H9 (cell line): ENCODE data around the gene IFI27. TPM values are rescaled to one million over a fixed set of nuclear protein-coding genes. Genes with fewer than 3 reads are reported as not detected.
"Not testable (repeated sequence)": the region's sequence is repeated elsewhere in the genome, so short reads cannot be mapped to it uniquely, and the experiment has no call there.

Experiments
- DNase-seq: peaks from one replicate; pipeline ENCODE4 v3.0.0-alpha.2; 2017
- H2AFZ ChIP-seq: one replicate; pipeline ENCODE4 v1.6.1; 2013; ENCODE audit warnings: mild to moderate bottlenecking, low read length, control low read depth, moderate library complexity
- H2AK5ac ChIP-seq: 2 replicates; pipeline ENCODE4 v1.6.1; 2013; ENCODE audit warnings: low read length, control low read depth, mixed read lengths; ENCODE audit not compliant: insufficient read length
- H2BK120ac ChIP-seq: one replicate; pipeline ENCODE4 v1.6.1; 2013; ENCODE audit warnings: low read depth, mild to moderate bottlenecking, low read length, control low read depth, inconsistent platforms; ENCODE audit not compliant: poor library complexity, severe bottlenecking
- H2BK12ac ChIP-seq: 2 replicates; pipeline ENCODE4 v1.6.1; 2013; ENCODE audit warnings: low read length, control low read depth, mixed read lengths, low read depth; ENCODE audit not compliant: insufficient read length
- H2BK15ac ChIP-seq: 2 replicates; pipeline ENCODE4 v1.6.1; 2013; ENCODE audit warnings: low read depth, low read length, control low read depth
- H2BK20ac ChIP-seq: one replicate; pipeline ENCODE4 v1.6.1; 2013; ENCODE audit warnings: low read depth, mild to moderate bottlenecking, low read length, control low read depth, inconsistent platforms; ENCODE audit not compliant: poor library complexity, severe bottlenecking
- H2BK5ac ChIP-seq: 2 replicates; pipeline ENCODE4 v1.6.1; 2013; ENCODE audit warnings: low read length, control low read depth, mixed read lengths; ENCODE audit not compliant: insufficient read length
- H3K14ac ChIP-seq: 2 replicates; pipeline ENCODE4 v1.6.1; 2013; ENCODE audit warnings: low read length, control low read depth; ENCODE audit not compliant: insufficient read depth
- H3K18ac ChIP-seq: 2 replicates; pipeline ENCODE4 v1.6.1; 2013; ENCODE audit warnings: low read depth, mild to moderate bottlenecking, mixed read lengths, low read length, control low read depth; ENCODE audit not compliant: insufficient read length
- H3K23ac ChIP-seq: 2 replicates; pipeline ENCODE4 v1.6.1; 2013; ENCODE audit warnings: low read length, control low read depth, mixed read lengths, low read depth; ENCODE audit not compliant: insufficient read length
- H3K23me2 ChIP-seq: 2 replicates; pipeline ENCODE4 v1.6.1; 2013; ENCODE audit warnings: low read depth, mild to moderate bottlenecking, mixed read lengths, low read length, control low read depth; ENCODE audit not compliant: insufficient read length, poor library complexity, severe bottlenecking
- H3K27ac ChIP-seq: 2 replicates; pipeline ENCODE4 v1.5.1; 2013; ENCODE audit warnings: low read length, control low read depth, mixed read lengths, low read depth; ENCODE audit not compliant: insufficient read length
- H3K27me3 ChIP-seq: 2 replicates; pipeline ENCODE4 v1.6.1; 2013; ENCODE audit warnings: low read length, control low read depth, inconsistent platforms; ENCODE audit not compliant: insufficient read depth
- H3K4ac ChIP-seq: 2 replicates; pipeline ENCODE4 v1.6.1; 2013; ENCODE audit warnings: low read depth, mild to moderate bottlenecking, control low read depth, inconsistent platforms, low read length, moderate library complexity
- H3K4me1 ChIP-seq: 2 replicates; pipeline ENCODE4 v1.6.1; 2013; ENCODE audit warnings: low read length, control low read depth, inconsistent platforms; ENCODE audit not compliant: insufficient read depth
- H3K4me2 ChIP-seq: 2 replicates; pipeline ENCODE4 v1.6.1; 2013; ENCODE audit warnings: low read length, control low read depth, mixed read lengths; ENCODE audit not compliant: insufficient read length, insufficient read depth
- H3K56ac ChIP-seq: 2 replicates; pipeline ENCODE4 v1.6.1; 2013; ENCODE audit warnings: low read depth, mild to moderate bottlenecking, mixed read lengths, low read length, control low read depth; ENCODE audit not compliant: insufficient read length
- H3K79me1 ChIP-seq: 2 replicates; pipeline ENCODE4 v1.6.1; 2013; ENCODE audit warnings: low read depth, mild to moderate bottlenecking, moderate library complexity, low read length, control low read depth, inconsistent platforms; ENCODE audit not compliant: insufficient read depth, poor library complexity, severe bottlenecking
- H3K79me2 ChIP-seq: 2 replicates; pipeline ENCODE4 v1.6.1; 2013; ENCODE audit warnings: low read length, control low read depth, inconsistent platforms; ENCODE audit not compliant: insufficient read depth
- H3K9ac ChIP-seq: 2 replicates; pipeline ENCODE4 v1.6.1; 2013; ENCODE audit warnings: low read length, control low read depth, mixed read lengths; ENCODE audit not compliant: insufficient read length; ENCODE audit errors: extremely low read depth
- H3K9me3 ChIP-seq: one replicate; pipeline ENCODE4 v1.6.1; 2013; ENCODE audit warnings: low read depth, low read length, inconsistent platforms; ENCODE audit not compliant: control insufficient read depth
- H3T11ph ChIP-seq: one replicate; pipeline ENCODE4 v1.6.1; 2013; ENCODE audit warnings: mild to moderate bottlenecking, low read length, control low read depth, inconsistent platforms
- H4K20me1 ChIP-seq: one replicate; pipeline ENCODE4 v1.6.1; 2013; ENCODE audit not compliant: control insufficient read depth, insufficient read length, insufficient read depth
- H4K5ac ChIP-seq: 2 replicates; pipeline ENCODE4 v1.6.1; 2013; ENCODE audit warnings: low read depth, mild to moderate bottlenecking, mixed read lengths, low read length, control low read depth; ENCODE audit not compliant: insufficient read length
- H4K8ac ChIP-seq: replicated peaks from 2 replicates; pipeline ENCODE4 v1.6.1; 2013; ENCODE audit warnings: low read length, control low read depth, mixed read lengths, low read depth; ENCODE audit not compliant: insufficient read length
- H4K91ac ChIP-seq: 2 replicates; pipeline ENCODE4 v1.6.1; 2013; ENCODE audit warnings: low read depth, mild to moderate bottlenecking, moderate library complexity, mixed read lengths, low read length, control low read depth; ENCODE audit not compliant: insufficient read length
- H3K27ac Mint-ChIP-seq, 3 experiments: 2 replicates in 2 of 3; 3 replicates in 1 of 3; pipeline ENCODE4 v1.8.0; 2020 to 2021; ENCODE audit warnings: mixed read lengths in 3 of 3, mild to moderate bottlenecking in 1 of 3, moderate library complexity in 1 of 3
- H3K27me3 Mint-ChIP-seq: 2 replicates; pipeline ENCODE4 v1.8.0; 2021; ENCODE audit warnings: low read depth, mild to moderate bottlenecking, moderate library complexity, mixed read lengths
- H3K36me3 Mint-ChIP-seq, 3 experiments: 2 replicates in 2 of 3; 3 replicates in 1 of 3; pipeline ENCODE4 v1.8.0; 2020 to 2021; ENCODE audit warnings: low read depth in 3 of 3, mixed read lengths in 3 of 3; ENCODE audit not compliant: insufficient read depth in 1 of 3
- H3K4me1 Mint-ChIP-seq, 2 experiments: 2 replicates each; pipeline ENCODE4 v1.8.0; 2020; ENCODE audit warnings: mixed read lengths in 2 of 2
- H3K4me3 Mint-ChIP-seq, 2 experiments: 2 replicates in 1 of 2; 3 replicates in 1 of 2; pipeline ENCODE4 v1.8.0; 2020 to 2021; ENCODE audit warnings: mild to moderate bottlenecking in 2 of 2, mixed read lengths in 2 of 2, moderate library complexity in 1 of 2
- H3K9me3 Mint-ChIP-seq, 2 experiments: 2 replicates in 1 of 2; 3 replicates in 1 of 2; pipeline ENCODE4 v1.8.0; 2020; ENCODE audit warnings: mild to moderate bottlenecking in 2 of 2, mixed read lengths in 2 of 2, moderate library complexity in 1 of 2
- WGBS: extraction: QIAGEN DNeasy Blood & Tissue Kit; methylation state at CpG from one replicate; pipeline ENCODE4 v1.1.7; 2013; ENCODE audit warnings: missing lambda C conversion rate, low lambda C conversion rate, mixed read lengths; ENCODE audit not compliant: insufficient read length; ENCODE audit errors: extremely low coverage; 5-methylcytosine and 5-hydroxymethylcytosine counted together
- total RNA-seq: library from RNA; stranded (reverse); gene quantifications from 2 replicates; pipeline ENCODE4 v1.2.1, GENCODE V29; 2021
- TF ChIP-seq, protein P1 (sequence below): fragments of 200-600 bp; sonication (generic); conservative IDR thresholded peaks from 3 replicates; pipeline ENCODE4 v1.8.0; 2021; ENCODE audit warnings: antibody characterized with exemption, mild to moderate bottlenecking

IFI27 gene
- total RNA-seq, 1 experiment from 2014 or later, result 1.7 TPM

DNA sequence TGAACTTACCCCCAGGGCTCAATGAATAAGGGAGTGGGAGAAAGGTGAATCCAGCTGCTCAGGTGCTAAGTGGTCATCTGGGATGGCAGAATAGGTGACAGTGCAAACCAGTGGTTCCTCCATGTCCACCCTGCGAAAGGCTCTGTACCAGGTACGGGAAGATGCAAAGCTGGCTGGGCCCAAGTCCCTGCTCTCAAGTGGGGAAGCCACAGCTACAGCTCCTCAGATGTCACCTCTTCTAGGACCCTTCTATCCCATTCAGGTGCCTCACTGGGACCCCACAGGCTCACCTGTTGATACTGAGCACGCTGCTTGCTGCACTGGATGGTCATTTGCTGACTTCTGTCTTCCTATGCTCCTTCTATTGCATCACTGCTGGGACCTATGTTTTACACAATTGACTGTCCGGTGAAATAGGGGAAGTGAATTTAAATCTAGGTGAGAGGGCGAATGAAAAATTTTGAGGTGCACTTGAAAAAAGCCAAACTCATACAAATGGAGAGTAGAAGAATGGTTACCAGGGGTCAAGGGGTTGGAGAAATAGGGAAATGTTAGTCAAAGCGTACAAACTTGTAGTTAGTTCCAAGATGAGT, 43.3 kb downstream of the IFI27 start:
- H3K4ac ChIP-seq, result no peak overlapping the region
- H2BK120ac ChIP-seq, result no peak overlapping the region
- no peak overlapping the region for H2AFZ ChIP-seq
- H3K23me2 ChIP-seq, result no peaks in the 10 kb centered on the region
- H3K27me3 ChIP-seq, result no peaks in the 10 kb centered on the region
- Mint-ChIP-seq H3K4me1 (peaks cover 0 to 3% of the 10 kb centered on the region in 2 experiments; a peak in 1 of 4 replicates), H3K36me3 (peaks cover 6 to 8% (median 7%) of the 10 kb centered on the region in 3 experiments; a peak in 6 of 7 replicates), H3K27ac (no peak overlapping the region), H3K4me3 (no peak overlapping the region), H3K27me3 (peaks cover 2% of the 10 kb centered on the region), H3K9me3 (peaks cover 13 to 23% of the 10 kb centered on the region in 2 experiments; a peak in 4 of 5 replicates)
- no peak for DNase-seq
- no peaks in the 10 kb centered on the region for H3K4me1 ChIP-seq
- no peak overlapping the region for H4K91ac ChIP-seq
- no peak overlapping the region for H3K4me2 ChIP-seq
- H2BK5ac ChIP-seq, result no peak overlapping the region
- no peaks in the 10 kb centered on the region for H3K79me1 ChIP-seq
- no peak overlapping the region for H2AK5ac ChIP-seq
- TF ChIP-seq, protein P1, sequence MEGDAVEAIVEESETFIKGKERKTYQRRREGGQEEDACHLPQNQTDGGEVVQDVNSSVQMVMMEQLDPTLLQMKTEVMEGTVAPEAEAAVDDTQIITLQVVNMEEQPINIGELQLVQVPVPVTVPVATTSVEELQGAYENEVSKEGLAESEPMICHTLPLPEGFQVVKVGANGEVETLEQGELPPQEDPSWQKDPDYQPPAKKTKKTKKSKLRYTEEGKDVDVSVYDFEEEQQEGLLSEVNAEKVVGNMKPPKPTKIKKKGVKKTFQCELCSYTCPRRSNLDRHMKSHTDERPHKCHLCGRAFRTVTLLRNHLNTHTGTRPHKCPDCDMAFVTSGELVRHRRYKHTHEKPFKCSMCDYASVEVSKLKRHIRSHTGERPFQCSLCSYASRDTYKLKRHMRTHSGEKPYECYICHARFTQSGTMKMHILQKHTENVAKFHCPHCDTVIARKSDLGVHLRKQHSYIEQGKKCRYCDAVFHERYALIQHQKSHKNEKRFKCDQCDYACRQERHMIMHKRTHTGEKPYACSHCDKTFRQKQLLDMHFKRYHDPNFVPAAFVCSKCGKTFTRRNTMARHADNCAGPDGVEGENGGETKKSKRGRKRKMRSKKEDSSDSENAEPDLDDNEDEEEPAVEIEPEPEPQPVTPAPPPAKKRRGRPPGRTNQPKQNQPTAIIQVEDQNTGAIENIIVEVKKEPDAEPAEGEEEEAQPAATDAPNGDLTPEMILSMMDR, result no peak
- H3K23ac ChIP-seq, result no peak overlapping the region
- H3K14ac ChIP-seq, result no peak overlapping the region
- no peak overlapping the region for H2BK15ac ChIP-seq
- no peaks in the 10 kb centered on the region for H3K9me3 ChIP-seq
- no peak overlapping the region for H3K18ac ChIP-seq
- H4K20me1 ChIP-seq, result no peaks in the 10 kb centered on the region
- no peak overlapping the region for H4K8ac ChIP-seq
- H2BK12ac ChIP-seq, result no peak overlapping the region
- WGBS, result no CpG with 5 or more reads among the region's 6 CpGs
- no peak overlapping the region for H3K9ac ChIP-seq
- no peaks in the 10 kb centered on the region for H3K79me2 ChIP-seq
- H4K5ac ChIP-seq, result no peak overlapping the region
- H3K27ac ChIP-seq, result no peak overlapping the region
- no peak overlapping the region for H3K56ac ChIP-seq
- H3T11ph ChIP-seq, result no peak overlapping the region
- H2BK20ac ChIP-seq, result no peak overlapping the region

DNA sequence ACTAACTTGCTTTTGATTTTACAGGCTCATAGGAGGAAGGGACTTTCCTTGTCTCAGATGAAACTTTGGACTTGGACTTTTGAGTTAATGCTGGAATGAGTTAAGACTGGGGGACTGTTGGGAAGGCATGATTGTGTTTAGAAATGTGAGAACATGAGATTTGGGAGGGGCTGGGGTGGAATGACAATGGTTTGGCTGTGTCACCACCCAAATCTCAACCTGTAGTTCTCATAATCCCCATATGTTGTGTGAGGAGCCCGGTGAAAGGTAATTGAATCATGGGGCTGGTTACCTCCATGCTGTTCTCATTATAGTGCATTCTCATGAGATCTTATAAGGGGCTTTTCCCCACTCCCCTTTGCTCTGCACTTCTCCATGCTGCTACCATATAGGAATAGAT, 45.6 kb downstream of the IFI27 start:
- H3K14ac ChIP-seq, H3K27me3 ChIP-seq, H4K8ac ChIP-seq, H3K4me3 Mint-ChIP-seq, H2AK5ac ChIP-seq, H2BK15ac ChIP-seq, H3K4me1 Mint-ChIP-seq, H3K4me1 ChIP-seq, H3K36me3 Mint-ChIP-seq, H4K91ac ChIP-seq, H2BK12ac ChIP-seq, H2AFZ ChIP-seq, H3K23ac ChIP-seq, H3K9ac ChIP-seq, H3K56ac ChIP-seq, H3K9me3 ChIP-seq, H3K27ac Mint-ChIP-seq, H3T11ph ChIP-seq, H3K79me1 ChIP-seq, H4K5ac ChIP-seq, H2BK5ac ChIP-seq, H2BK120ac ChIP-seq, H2BK20ac ChIP-seq, H3K4me2 ChIP-seq, H3K79me2 ChIP-seq, H3K4ac ChIP-seq, H3K27me3 Mint-ChIP-seq, H3K27ac ChIP-seq, H3K23me2 ChIP-seq, H3K18ac ChIP-seq, H4K20me1 ChIP-seq, DNase-seq: not testable (repeated sequence)
- peaks cover 13 to 23% of the 10 kb centered on the region in 2 experiments; a peak in 4 of 5 replicates for H3K9me3 Mint-ChIP-seq
- no CpG with 5 or more reads among the region's 1 CpG for WGBS
